Ecto neural progenitor cell (in vitro differentiated cells): Measurements from ENCODE around the gene DPY19L3.
"Not testable (repeated sequence)": the region's sequence is repeated elsewhere in the genome, so short reads cannot be mapped to it uniquely, and the experiment has no call there.

ENCODE experiments used
- DNase-seq: peaks from one replicate; pipeline ENCODE4 v3.0.0-alpha.2; 2018; ENCODE audit warnings: low spot score

DPY19L3 gene

DNA sequence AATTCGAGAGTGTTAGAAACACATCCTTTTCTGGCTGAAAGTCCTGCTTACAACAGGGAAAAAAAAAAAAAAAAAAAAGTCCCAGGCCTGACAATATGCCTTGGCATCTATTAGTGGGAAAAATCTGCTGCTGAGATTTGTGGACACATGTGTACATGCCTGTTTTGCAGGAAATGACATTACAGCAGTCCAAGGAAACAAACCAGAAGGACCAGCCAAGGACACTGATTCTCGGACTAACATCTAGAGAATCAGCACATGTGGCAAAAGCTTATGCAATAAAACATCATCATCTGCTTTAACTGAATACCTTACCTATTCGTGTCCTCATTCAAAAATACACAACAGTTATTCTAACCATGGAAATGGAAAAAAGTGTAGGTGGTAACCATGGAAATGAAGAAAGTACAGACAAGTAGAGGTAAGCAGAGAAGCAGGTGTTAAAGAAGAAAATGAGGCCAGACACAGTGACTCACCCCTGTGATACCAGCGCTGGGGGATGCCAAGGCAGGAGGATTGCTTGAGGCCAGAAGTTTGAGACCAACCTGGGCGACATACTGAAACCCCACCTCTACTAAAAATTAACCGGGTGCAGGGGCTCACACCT lies 9.4 kb upstream of the DPY19L3 start:
- no peak for DNase-seq

DNA sequence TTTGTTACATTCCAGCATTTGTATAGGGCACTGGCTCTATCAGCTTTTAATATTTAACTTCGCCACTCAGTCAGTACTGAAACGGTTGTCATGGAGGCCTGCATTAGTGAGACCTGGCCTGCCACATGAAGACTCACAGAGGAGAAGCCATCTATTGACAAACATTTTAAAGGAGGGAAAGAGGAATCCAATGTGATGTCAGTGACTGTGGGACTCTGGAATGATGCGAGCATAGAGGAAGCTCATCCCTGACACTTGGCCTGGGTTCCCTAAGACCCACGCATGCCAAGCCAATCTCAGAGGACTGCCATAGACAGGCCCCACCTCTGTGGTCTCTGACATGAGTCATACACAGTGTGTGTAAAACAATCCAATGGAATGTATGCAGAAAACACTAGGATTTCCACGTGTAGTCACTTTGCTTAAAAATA lies 7.9 kb upstream of the DPY19L3 start:
- DNase-seq = no peak

DNA sequence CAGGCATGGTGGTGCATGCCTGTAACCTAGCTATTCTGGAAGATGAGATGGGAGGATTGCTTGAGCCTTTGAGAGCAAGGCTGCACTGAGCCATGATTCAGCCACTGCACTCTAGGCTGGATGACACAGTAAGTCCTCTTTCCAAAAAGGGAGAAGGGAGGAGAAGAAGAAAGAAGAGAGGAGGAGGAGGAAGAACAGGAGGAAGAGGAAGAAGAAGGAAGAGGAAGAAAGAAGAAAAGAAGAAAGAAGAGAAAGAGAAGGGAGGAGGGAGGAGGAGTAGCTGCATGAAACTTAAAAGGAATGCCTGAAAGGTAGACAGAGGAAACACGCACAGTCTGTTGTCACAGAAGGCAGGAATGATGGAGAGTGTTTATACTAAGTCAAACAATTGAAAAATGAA lies 3.6 kb upstream of the DPY19L3 start:
- DNase-seq = no peak

DNA sequence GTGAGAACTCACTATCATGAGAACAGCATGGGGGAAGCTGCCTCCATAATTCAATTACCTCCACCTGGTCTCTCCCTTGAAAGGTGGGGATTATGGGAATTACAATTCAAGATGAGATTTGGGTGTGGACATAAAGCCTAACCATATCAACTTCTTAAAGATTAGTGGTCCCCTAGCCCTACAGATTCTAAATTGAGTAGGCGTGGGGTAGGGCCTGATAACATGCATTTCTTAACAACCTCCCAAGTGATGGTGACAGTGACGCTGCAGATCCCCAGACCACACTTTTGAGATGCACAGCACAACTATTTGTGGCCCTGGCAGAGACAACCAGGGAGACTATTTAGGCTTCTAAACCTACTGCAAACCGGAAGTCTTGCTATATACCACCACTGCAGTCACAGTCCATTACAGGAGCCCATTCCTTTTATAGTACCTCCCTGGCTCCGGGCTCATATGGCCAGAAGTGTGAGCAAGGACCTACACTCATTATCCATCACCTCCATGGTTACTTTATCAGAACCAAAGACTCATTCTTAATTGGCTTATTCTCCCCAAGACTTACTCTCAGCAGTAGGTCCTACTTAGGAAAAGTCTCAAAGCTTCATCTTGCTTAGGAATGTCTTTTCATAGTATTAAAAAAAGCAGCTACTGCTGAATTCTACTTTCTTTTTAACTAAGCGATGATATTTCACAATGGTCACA lies 2.1 kb upstream of the DPY19L3 start:
- DNase-seq = no peak

DNA sequence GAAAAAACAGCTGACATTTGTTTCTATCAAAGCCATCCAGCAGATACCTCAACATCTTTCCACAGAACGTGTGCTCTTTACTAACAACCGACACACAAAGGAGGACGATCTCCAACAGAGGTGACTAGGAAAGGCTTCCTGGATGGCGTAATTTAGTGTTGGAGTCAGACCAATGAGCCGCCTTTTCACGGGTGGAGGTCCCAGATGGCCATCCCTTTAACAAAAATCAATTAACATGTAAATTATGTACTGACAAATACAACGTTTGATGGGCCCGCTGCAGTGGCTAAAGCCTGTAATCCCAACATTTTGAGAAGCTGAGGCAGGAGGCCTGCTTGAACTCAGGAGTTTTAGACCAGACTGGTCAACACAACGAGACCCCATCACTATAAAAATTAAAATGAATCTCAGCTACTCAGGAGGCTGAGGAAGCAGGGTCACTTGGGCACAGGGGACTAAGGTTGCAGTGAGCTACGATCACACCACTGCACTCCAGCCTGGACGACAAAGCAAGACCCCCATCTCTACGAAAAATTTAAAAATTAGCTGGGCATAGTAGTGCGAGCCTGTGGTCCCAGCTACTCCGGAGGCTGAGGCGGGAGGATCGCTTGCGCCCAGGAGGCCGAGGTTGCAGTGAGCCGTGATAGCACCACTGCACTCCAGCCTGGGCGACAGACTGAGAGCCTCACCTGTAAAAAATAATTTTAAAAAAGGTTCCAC lies 1.2 kb upstream of the DPY19L3 start:
- DNase-seq = peak; percentile 48

DNA sequence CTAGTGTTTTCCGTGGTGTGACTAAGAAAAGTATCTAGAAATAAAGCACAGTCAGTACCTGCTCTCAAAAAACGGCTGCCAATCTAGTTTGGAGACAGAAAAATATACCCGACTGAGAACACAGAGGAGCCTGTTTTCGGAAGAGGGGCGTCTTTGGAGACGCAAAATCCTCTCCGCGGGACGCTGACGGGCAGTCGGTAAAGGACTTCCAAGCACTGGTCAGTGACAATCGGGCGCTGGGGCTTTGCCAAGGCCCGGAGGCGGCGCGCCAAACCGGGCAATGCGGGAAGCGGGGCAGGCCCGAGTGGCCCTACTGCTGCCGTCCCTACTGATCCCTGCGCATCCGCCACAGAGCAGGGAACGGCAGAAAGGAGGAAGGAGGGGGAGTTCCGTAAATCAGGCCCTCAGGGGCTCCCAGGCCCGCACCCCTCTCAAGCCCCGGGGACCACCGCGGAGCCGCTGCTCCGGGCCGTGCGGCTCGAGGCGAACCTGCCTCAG lies 588 bp upstream of the DPY19L3 start:
- DNase-seq = peak; percentile 74

DNA sequence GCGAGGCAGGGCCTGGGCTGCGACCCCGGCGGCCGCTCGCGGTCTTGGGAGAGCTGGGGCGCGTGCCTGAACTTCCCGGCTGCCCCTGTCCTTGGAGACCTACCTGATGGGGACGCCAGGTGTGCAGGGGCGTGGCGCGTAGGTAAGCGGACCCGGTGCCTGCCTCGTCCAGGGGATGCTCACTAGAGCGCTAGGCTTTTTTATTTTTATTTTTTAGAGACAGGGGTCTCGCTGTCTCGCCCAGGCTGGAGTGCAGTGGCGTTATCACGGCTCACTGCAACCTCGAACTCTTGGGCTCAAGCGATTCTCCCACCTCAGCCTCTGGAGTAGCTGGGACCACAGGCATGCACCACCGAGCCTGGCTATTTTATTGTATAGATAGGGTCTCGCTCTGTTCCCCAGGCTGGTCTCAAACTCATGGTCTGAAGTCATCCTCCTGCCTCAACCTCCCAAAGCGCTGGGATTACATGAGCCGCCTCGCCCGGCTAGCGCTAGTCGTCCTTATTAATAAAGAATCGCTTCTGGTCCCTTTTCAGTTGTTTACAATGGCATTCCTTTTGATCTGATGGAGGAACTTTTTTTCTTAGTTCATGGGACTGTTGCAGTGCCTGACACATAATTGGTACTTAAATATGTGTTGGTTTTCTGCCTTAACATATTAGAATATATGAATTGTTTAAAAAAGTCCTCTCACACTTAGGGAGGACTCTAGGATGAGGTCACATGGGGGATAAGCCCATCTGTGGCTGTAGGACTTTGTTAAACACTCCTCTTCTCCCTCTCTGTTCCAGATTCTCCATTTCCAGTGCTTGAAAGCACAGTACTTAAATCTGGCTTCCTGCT lies 812 bp downstream of the DPY19L3 start:
- DNase-seq = no peak

DNA sequence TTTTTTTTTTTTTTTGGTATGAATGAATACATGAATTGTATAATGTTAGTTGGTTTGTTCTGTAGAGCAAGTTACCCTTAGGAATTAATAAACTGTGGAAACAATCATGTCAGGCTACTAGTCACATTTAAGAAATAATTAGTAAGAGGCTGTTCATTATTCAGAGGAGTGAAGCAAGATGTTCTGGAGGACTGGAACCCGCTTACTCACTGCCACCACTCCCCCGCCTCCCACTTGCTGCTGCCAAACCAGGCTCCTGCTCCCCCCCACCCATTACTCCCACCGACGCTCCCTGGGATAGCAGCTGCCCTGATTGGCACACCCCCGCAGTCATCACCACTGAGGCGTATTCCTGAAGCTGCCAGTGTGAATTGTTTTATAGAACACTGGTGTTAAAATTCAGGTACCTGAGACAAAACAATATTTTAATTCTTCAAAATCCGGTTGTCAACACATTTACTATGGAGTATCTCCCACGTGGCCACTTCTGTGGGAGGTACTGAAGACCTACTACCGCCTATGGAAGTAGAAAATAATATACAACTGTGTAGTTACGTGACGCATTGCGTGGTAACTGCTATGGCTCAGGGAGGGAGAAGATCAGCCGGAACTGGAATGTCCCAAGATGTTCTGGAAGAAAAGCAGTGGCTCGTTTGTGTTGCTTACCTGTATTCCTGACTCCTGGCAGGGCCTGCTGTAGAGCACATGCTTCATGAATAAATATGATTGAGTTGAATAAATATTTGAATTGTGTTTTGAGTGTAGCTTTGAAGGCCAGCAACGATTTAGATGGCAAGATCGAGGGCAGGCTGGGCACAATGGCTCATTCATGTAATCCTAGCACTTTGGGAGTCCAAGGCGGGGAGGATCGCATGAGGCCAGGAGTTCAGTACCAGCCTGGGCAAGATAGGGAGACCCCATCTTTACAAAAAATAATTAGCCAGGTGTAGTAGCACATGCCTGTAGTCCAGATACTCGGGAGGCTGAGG lies 1.7 kb downstream of the DPY19L3 start:
- DNase-seq = no peak

DNA sequence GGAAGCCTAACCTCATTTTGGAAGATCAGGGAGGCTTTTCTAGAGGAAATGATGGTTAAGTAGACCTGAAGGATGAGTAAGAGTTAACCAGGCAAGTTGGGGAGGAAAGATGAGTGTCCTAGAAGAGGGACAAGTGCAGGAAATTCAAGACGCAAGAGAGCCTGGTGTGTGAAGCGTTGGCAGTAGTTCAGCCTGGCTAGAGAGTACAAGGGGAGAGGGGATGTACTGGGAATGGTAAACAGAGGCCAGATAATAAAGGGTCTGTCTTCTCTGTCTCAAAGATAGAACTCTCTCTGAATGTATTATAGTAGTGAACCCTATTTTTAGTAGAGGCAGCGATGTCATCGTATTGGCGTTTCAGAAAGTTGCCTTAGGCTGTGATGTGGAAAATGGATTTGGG lies 9.7 kb downstream of the DPY19L3 start:
- no peak for DNase-seq

DNA sequence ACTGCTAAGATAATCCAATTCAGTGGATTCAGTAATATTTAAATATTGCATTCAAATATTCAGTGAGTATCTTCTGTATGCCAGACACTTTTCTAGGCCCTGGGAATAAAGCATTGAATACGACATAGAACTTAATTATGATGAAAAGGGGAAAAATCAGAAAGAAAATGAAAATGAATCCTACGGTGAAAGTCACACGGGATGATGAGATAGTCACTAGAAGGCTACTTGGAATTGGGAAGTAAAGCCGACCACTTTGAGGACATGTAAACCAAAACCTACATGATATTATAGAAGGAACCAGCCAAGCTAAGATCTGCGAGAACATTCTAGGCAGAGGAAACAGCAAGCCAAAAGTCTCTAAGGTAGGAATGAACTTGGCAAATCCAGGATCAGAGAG lies 10.1 kb downstream of the DPY19L3 start:
- DNase-seq = no peak

DNA sequence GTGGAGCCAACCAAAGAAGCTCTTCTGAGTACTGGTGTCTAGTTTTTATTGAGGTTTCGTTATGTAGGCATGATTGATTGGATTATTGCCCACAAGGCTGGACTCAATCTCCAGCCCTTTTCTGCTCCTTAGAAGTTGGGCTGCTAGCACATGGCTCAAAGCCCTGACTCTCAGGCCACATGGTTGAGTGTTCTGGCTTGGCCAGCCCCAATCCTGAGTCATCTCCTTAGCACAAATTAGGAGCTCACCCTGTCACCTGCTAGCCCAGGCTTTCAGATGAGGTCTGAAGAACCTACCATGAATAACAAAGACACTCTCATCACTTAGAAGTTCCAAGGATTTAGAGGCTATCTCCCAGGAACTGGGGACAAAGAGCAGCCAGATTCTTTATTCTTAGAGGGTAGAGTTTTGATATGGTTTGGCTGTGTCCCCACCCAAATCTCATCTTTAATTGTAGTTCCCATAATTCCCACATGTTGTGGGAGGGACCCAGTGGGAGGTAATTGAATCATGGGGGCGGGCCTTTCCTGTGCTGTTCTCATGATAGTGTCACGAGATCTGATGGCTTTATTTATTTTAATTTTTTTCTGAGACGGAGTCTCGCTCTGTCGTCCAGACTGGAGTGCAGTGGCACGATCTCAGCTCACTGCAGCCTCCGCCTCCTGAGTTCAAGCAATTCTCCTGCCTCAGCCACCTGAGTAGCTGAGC lies 11.3 kb downstream of the DPY19L3 start:
- no peak for DNase-seq

DNA sequence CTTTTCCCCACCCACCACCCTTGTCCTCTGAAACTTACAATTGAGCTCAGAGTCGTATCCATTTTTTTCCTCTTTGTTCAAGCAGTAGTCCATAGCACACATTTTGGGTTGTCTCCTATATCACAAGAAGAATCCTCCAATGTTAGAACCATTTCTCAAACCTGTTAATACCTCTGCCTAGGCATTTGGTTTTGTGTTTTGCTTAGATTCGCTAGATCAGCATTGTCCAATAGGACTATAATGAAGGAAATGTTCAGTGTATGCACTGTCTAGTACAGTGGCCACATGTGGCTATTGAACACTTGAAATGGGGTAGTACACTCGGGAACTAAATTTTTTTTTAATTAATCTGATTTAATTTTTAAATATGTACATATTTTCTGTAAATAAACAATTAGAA lies 12.6 kb downstream of the DPY19L3 start:
- no peak for DNase-seq

DNA sequence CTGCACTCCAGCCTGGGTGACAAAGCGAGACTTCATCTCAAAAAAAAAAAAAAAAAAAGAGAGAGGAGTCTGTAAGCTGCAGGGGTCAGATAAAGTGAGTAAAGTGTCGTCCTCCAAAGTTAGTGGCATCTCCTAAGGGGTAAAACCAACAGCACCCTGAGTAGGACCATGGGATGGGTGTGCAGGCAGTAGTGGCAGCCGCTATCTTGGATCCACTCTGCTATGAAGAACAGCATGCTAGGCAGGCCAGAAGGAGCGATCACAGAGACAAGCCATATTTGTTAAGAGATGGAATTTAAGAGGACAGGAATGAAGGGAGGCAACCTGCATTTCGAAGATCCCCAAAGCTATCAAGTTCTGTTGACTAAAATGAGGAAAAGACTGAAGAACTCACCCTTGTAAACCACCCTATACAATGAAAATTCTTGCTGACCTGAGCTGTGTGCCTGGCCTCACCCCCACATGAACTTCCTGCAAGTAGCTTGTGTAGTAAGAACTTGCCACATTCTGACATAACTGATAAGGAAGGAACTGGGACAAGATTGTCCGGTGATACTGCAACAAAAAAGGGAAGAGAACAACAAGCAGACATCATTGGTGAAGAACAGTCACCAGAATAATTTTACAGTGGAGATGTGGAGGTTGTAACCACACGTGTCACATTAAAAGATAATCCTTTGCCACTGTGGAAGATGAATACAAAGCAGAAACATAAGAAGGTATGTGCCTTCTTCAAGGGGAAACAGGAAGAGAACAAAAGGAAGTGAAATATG lies 16.2 kb downstream of the DPY19L3 start:
- DNase-seq = no peak

DNA sequence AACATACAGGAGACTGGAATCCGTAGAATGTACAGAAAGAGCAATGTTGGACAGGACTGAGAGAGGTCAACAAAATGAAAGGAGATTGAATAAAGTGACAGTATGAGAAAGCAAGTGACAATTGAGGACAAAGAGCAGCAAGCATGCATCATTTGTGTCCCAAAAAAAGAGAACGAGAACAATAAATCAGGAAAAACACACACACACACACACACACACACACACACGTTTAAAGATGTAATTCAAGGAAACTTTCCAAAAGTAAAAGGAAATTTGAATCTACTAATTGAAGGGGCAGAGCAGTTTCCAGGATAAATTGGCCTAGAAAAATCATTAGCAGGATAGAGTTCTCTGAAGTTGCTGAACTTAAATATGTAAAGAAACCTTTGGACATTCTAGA lies 16.9 kb downstream of the DPY19L3 start:
- DNase-seq = no peak

DNA sequence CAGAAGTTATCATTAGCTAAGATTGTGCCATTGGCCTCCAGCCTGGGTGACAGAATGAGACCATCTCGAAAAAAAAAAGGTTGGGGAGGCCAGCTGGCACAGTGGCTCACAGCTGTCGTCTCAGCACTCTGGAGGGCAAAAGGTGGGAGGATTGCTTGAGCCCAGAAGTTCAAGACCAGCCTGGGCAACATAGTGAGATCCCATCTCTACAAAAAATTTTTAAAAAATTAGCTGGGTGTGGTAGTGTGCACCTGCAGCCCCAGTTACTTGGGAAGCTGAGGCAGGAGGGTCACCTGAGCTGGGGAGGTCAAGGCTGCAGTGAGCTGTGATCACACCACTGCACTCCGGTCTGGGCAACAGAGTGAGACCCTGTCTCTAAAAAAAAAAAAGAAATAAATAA lies 18.4 kb downstream of the DPY19L3 start:
- DNase-seq = not testable (repeated sequence)

DNA sequence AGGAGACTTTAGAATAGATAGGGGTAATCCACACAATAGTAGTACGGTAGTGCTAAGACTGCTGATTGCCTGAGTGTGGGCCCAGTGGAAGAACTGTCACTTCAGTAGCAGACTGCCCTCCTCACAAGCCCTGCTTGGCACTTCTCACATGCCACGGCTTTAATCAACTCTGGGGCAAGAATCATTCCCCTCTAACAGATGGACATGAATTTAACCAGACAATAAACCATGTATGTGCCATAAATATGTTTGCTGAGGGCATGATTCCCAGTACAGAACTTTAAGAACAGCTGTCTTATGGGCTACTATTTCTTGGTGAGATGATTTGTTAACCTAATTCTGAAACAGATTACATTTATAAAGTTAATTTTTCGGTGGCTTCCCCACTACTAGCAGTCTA lies 22.0 kb downstream of the DPY19L3 start:
- no peak for DNase-seq

DNA sequence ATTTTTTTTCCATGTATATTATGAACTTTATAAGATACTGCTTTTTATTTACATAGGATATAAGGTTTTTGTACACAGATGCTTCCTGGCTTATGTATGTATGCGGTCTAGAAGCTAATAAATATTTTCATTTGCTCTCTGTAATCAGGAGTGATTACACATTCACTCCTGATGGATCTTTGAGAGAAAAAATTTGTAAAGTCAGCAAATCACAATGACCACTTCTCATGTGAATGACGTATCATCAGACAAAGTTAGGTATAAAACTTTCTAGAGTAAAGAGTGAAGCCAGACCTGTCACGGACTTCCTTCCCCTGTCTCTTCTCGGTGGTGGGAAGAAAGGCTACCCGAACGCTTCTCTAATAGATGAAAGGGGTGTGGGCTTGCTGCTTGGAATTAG lies 31.1 kb downstream of the DPY19L3 start:
- DNase-seq = no peak

DNA sequence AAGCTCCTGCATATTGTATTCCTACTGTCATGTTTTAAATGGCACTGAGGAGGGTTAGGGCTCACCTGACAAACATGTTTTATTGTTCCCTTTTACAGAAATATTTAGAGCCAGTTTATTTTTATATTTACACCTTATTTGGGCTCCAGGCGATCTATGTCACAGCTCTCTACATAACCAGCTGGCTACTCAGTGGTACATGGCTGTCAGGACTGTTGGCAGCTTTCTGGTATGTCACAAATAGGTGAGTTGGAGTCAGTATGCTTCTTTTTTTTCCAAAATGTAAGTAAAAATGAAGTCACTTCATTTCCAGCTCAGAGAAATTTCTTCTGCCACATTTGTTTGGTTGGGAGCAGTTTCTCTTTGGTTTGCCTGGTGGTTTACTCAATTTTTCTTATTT lies 31.5 kb downstream of the DPY19L3 start:
- DNase-seq = no peak

DNA sequence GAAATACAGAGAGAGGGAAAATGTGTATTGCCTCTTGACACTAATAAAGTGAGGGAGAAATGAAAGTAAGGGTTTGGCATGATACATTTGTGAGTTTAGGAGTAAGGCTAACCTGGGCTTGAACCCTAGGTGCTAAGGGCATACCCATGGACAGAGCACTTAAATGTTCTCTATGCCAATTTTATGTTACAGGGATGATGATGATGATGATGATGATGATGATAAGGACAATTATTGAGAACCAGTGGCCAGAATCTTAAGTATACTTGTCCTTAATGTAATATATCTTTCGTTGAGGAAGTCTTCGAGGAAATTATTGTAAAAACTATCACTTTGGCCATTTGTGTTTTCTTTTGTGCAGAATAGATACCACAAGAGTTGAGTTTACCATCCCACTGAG lies 33.2 kb downstream of the DPY19L3 start:
- no peak for DNase-seq

DNA sequence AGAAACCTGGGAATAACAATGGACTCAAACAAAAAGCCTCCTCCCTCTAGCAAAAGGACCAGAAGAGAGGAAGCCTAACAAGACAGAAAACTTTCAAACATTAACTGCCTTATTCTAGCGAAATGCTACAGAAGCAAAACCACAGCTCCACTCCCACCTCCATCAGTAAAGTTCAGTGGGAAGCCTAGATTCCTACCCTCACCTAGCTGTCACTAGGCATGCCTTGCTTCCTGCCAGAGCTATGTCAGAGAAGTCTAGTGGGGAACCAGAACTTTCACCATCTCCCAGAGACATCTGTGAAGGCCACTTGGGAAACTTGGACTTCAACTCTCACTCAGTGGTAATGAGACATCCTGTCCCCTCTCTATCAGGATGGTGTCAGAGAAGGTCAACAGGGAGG lies 37.1 kb downstream of the DPY19L3 start:
- no peak for DNase-seq
